BJ (cell line): ENCODE data around the gene TLNRD1. TPM values are rescaled to one million over a fixed set of nuclear protein-coding genes. Genes with fewer than 3 reads are reported as not detected.
"Not testable (repeated sequence)": the region's sequence is repeated elsewhere in the genome, so short reads cannot be mapped to it uniquely, and the experiment has no call there.

Experiments
- CTCF ChIA-PET: fragments of 350-600 bp; formaldehyde crosslinking; extraction: SDS; loops from one replicate; lab custom pipeline; 2021; ENCODE audit warnings: antibody characterized with exemption, inconsistent platforms; lab: Yijun Ruan, JAX
- POLR2A ChIA-PET: fragments of 300-600 bp; sonication (Branson Sonifier 250); formaldehyde crosslinking; extraction: SDS; loops from one replicate; lab custom pipeline; 2021; ENCODE audit warnings: antibody characterized with exemption; lab: Charles Lee
- DNase-seq: peaks from one replicate; pipeline ENCODE4 v3.0.0-alpha.2; 2011; ENCODE audit warnings: low read depth
- H3K27me3 ChIP-seq: 2 replicates; pipeline ENCODE4 v1.6.0; 2011; ENCODE audit warnings: low read length; ENCODE audit not compliant: control insufficient read depth, insufficient read depth
- H3K36me3 ChIP-seq: 2 replicates; pipeline ENCODE4 v1.5.1; 2011; ENCODE audit warnings: low read length; ENCODE audit not compliant: control insufficient read depth, insufficient read depth
- H3K4me3 ChIP-seq: 2 replicates; pipeline ENCODE4 v1.5.1; 2011; ENCODE audit warnings: low read depth, mild to moderate bottlenecking, control low read depth, low read length
- CTCF ChIP-seq: IDR thresholded peaks from 2 replicates; pipeline ENCODE4 v1.5.1; 2011; ENCODE audit warnings: low read depth, mild to moderate bottlenecking, control low read depth, inconsistent platforms, low read length, moderate library complexity; ENCODE audit not compliant: insufficient read depth
- polyA plus RNA-seq: library from polyadenylated mRNA; depleted of rRNA; stranded (reverse); fragments of >200 nt; gene quantifications from 2 replicates; pipeline ENCODE4 v1.2.3, GENCODE V29; 2011

The TLNRD1 gene
- polyA plus RNA-seq, 1 experiment, result 5.2 TPM

- H3K27me3 ChIP-seq, result no peaks in the 10 kb centered on the region
- DNase-seq, result no peak
- POLR2A ChIA-PET, result interaction anchor here (1.0 kb wide), 1 partner anchor 308 kb away, joined by 3 read pairs; no protein-coding TSS in a partner anchor
- H3K4me3 ChIP-seq, result no peak overlapping the region
- CTCF ChIA-PET, result interaction anchor here (1.2 to 9.4 kb wide), 2 partner anchors 12 to 309 kb away, joined by 6 to 51 read pairs; no protein-coding TSS in a partner anchor
- no peaks in the 10 kb centered on the region for H3K36me3 ChIP-seq
- no peak for TF ChIP-seq CTCF
Measured at GRCh38 chr15:80957556-80957955, 43.2 kb upstream of the TLNRD1 start.

GRCh38 chr15:80957976-80958375, 42.7 kb upstream of the TLNRD1 start:
- CTCF ChIA-PET, result interaction anchor here (1.2 to 9.4 kb wide), 2 partner anchors 12 to 308 kb away, joined by 6 to 51 read pairs; no protein-coding TSS in a partner anchor
- no peak for DNase-seq
- POLR2A ChIA-PET, result interaction anchor here (1.0 kb wide), 1 partner anchor 308 kb away, joined by 3 read pairs; no protein-coding TSS in a partner anchor

GRCh38 chr15:80958818-80959495, 41.8 kb upstream of the TLNRD1 start:
- no peak overlapping the region for H3K4me3 ChIP-seq
- DNase-seq, result no peak
- ChIA-PET CTCF (interaction anchor here (9.4 kb wide), 1 partner anchor 11 kb away, joined by 51 read pairs; no protein-coding TSS in a partner anchor), POLR2A (no interaction called here)
- no peaks in the 10 kb centered on the region for H3K27me3 ChIP-seq
- no peaks in the 10 kb centered on the region for H3K36me3 ChIP-seq
- no peak for TF ChIP-seq CTCF

More at GRCh38 chr15:80957976-80958375, 42.7 kb upstream of the TLNRD1 start:
- no peak for TF ChIP-seq CTCF
- no peak overlapping the region for H3K4me3 ChIP-seq
- H3K36me3 ChIP-seq, result no peaks in the 10 kb centered on the region
- no peaks in the 10 kb centered on the region for H3K27me3 ChIP-seq

GRCh38 chr15:80965454-80965853, 35.3 kb upstream of the TLNRD1 start:
- DNase-seq, H3K27me3 ChIP-seq, CTCF ChIA-PET, H3K36me3 ChIP-seq, POLR2A ChIA-PET, H3K4me3 ChIP-seq: not testable (repeated sequence)

- CTCF ChIA-PET, result interaction anchor here (1.9 kb wide), 1 partner anchor 299 kb away, joined by 7 read pairs; no protein-coding TSS in a partner anchor
Measured at GRCh38 chr15:80966431-80967197, 34.1 kb upstream of the TLNRD1 start.

More at GRCh38 chr15:80966431-80967197, 34.1 kb upstream of the TLNRD1 start:
- no peak overlapping the region for H3K4me3 ChIP-seq
- TF ChIP-seq CTCF, result no peak
- POLR2A ChIA-PET, result no interaction called here
- no peaks in the 10 kb centered on the region for H3K27me3 ChIP-seq
- peaks cover 4% of the 10 kb centered on the region for H3K36me3 ChIP-seq
- DNase-seq, result no peak
